LNCaP clone FGC (cell line): Measurements from ENCODE around the gene KLHL35.
"Not testable (repeated sequence)": the region's sequence is repeated elsewhere in the genome, so short reads cannot be mapped to it uniquely, and the experiment has no call there.

Experiments
- DNase-seq: peaks from one replicate; pipeline ENCODE4 v3.0.0-alpha.2; 2011; ENCODE audit warnings: low read depth
- H3K4me3 ChIP-seq: 2 replicates; pipeline ENCODE4 v1.5.1; 2011; ENCODE audit warnings: mild to moderate bottlenecking, low read depth, low read length, control low read depth
- CTCF ChIP-seq: IDR thresholded peaks from 2 replicates; pipeline ENCODE4 v1.5.1; 2012; ENCODE audit warnings: mild to moderate bottlenecking; ENCODE audit not compliant: control insufficient read depth, insufficient read depth; ENCODE audit errors: extremely low read depth

KLHL35 gene

GRCh38 chr11:75422248-75423231 lies 10.5 kb downstream of the KLHL35 start:
- peak; percentile 91 for DNase-seq
- no peak overlapping the region for H3K4me3 ChIP-seq
- no peak for TF ChIP-seq CTCF

GRCh38 chr11:75421902-75422247 lies 11.1 kb downstream of the KLHL35 start:
- H3K4me3 ChIP-seq = no peak overlapping the region
- DNase-seq = no peak
- TF ChIP-seq CTCF = no peak

- no peak overlapping the region for H3K4me3 ChIP-seq
- no peak for TF ChIP-seq CTCF
- no peak for DNase-seq
Observed at GRCh38 chr11:75421035-75421602, 11.9 kb downstream of the KLHL35 start.

- DNase-seq = no peak
- H3K4me3 ChIP-seq = no peak overlapping the region
- TF ChIP-seq CTCF = no peak
Observed at GRCh38 chr11:75420224-75421034, 12.6 kb downstream of the KLHL35 start.

- TF ChIP-seq CTCF = no peak
- DNase-seq = no peak
- no peak overlapping the region for H3K4me3 ChIP-seq
Observed at GRCh38 chr11:75413864-75414263, 19.1 kb downstream of the KLHL35 start.

- DNase-seq, H3K4me3 ChIP-seq: not testable (repeated sequence)
Observed at GRCh38 chr11:75413146-75413545, 19.9 kb downstream of the KLHL35 start.

- not testable (repeated sequence) for H3K4me3 ChIP-seq, DNase-seq
Observed at GRCh38 chr11:75409971-75410370, 23.0 kb downstream of the KLHL35 start.
